OCI-LY3 (cell line): ENCODE measurements around the gene FBXL14.
"Not testable (repeated sequence)": the region's sequence is repeated elsewhere in the genome, so short reads cannot be mapped to it uniquely, and the experiment has no call there.

Experiments
- H2AFZ ChIP-seq: fragments of 200-600, 300-600 bp; shearing (Covaris generic); 2 replicates; pipeline ENCODE4 v1.6.0; 2014; ENCODE audit warnings: antibody characterized with exemption, low read depth, low read length
- H3K27ac ChIP-seq: fragments of 200-600, 300-600 bp; sonication (generic); 2 replicates; pipeline ENCODE4 v1.5.1; 2014; ENCODE audit warnings: mild to moderate bottlenecking, low read length, moderate library complexity, mixed read lengths
- H3K27me3 ChIP-seq: fragments of 200-600, 300-600 bp; sonication (generic); 2 replicates; pipeline ENCODE4 v1.6.1; 2014; ENCODE audit warnings: low read depth, low read length, mixed read lengths
- H3K36me3 ChIP-seq: fragments of 200-600, 300-600 bp; sonication (generic); replicated peaks from 2 replicates; pipeline ENCODE3; 2014; ENCODE audit warnings: low read depth, low read length, mixed read lengths
- H3K4me1 ChIP-seq: fragments of 300-600, 200-600 bp; sonication (generic); 2 replicates; pipeline ENCODE4 v1.6.1; 2014; ENCODE audit warnings: low read length, mixed read lengths
- H3K4me2 ChIP-seq: fragments of 200-600, 300-600 bp; sonication (generic); 2 replicates; pipeline ENCODE4 v1.6.1; 2014; ENCODE audit warnings: low read length, mixed read lengths
- H3K4me3 ChIP-seq: fragments of 300-600, 200-600 bp; sonication (generic); 2 replicates; pipeline ENCODE4 v1.5.1; 2014; ENCODE audit warnings: antibody characterized with exemption, mild to moderate bottlenecking, low read length, moderate library complexity
- H3K79me2 ChIP-seq: fragments of 300-600, 200-600 bp; shearing (Covaris generic); 2 replicates; pipeline ENCODE4 v1.6.1; 2014; ENCODE audit warnings: mild to moderate bottlenecking, low read length, mixed read lengths
- H3K9ac ChIP-seq: fragments of 300-600, 200-600 bp; shearing (Covaris generic); 2 replicates; pipeline ENCODE4 v1.6.0; 2014; ENCODE audit warnings: mild to moderate bottlenecking, low read length, moderate library complexity
- H3K9me3 ChIP-seq: fragments of 200-600, 300-600 bp; shearing (Covaris generic); 2 replicates; pipeline ENCODE4 v1.6.1; 2014; ENCODE audit warnings: low read length, mixed read lengths; ENCODE audit not compliant: insufficient read depth
- H4K20me1 ChIP-seq: fragments of 200-600, 300-600 bp; sonication (generic); 2 replicates; pipeline ENCODE4 v1.6.1; 2016; ENCODE audit warnings: low read length, mixed read lengths; ENCODE audit not compliant: insufficient read depth
- EZH2phosphoT487 ChIP-seq: fragments of 200-600 bp; shearing (Covaris generic); IDR thresholded peaks from 2 replicates; pipeline ENCODE4 v1.6.1; 2018; ENCODE audit warnings: antibody characterized with exemption, mixed run types, low read depth
- TF ChIP-seq, protein P1 (sequence below): fragments of 200-600, 300-600 bp; sonication (generic); IDR thresholded peaks from 2 replicates; pipeline ENCODE4 v1.5.1; 2014; ENCODE audit warnings: antibody characterized with exemption, low read length, low read depth

The FBXL14 gene

DNA sequence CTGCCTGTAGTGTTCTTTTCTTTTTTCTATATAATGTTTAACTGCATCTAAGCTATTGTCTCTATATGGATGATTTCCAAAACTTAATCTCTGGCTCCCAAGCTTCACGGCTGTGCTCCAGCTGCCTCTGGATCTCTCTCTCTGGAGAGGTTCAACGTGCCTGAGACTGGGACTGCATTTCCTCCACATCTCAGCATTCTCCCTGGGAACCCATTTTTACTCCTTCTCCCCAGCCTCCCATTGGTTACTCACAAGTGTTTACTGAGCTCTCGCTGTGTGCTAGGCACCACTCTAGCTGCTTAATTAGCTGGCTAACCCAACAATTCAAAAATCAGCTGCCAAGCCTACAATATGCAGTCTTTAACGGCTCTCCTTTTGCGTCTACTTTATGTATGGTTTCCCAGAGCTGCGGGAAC, 34.7 kb downstream of the FBXL14 start:
- Histone ChIP-seq H3K4me2 (no peak overlapping the region), H2AFZ (no peak overlapping the region), H3K36me3 (no peaks in the 10 kb centered on the region), H3K9ac (no peak overlapping the region), H3K4me1 (peaks cover 23% of the 10 kb centered on the region), H4K20me1 (no peaks in the 10 kb centered on the region), H3K4me3 (no peak overlapping the region), H3K9me3 (no peaks in the 10 kb centered on the region), H3K27me3 (no peaks in the 10 kb centered on the region), H3K27ac (no peak overlapping the region), H3K79me2 (peaks cover 44% of the 10 kb centered on the region)
- TF ChIP-seq EZH2phosphoT487 = no peak
- TF ChIP-seq, protein P1, sequence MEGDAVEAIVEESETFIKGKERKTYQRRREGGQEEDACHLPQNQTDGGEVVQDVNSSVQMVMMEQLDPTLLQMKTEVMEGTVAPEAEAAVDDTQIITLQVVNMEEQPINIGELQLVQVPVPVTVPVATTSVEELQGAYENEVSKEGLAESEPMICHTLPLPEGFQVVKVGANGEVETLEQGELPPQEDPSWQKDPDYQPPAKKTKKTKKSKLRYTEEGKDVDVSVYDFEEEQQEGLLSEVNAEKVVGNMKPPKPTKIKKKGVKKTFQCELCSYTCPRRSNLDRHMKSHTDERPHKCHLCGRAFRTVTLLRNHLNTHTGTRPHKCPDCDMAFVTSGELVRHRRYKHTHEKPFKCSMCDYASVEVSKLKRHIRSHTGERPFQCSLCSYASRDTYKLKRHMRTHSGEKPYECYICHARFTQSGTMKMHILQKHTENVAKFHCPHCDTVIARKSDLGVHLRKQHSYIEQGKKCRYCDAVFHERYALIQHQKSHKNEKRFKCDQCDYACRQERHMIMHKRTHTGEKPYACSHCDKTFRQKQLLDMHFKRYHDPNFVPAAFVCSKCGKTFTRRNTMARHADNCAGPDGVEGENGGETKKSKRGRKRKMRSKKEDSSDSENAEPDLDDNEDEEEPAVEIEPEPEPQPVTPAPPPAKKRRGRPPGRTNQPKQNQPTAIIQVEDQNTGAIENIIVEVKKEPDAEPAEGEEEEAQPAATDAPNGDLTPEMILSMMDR = no peak

DNA sequence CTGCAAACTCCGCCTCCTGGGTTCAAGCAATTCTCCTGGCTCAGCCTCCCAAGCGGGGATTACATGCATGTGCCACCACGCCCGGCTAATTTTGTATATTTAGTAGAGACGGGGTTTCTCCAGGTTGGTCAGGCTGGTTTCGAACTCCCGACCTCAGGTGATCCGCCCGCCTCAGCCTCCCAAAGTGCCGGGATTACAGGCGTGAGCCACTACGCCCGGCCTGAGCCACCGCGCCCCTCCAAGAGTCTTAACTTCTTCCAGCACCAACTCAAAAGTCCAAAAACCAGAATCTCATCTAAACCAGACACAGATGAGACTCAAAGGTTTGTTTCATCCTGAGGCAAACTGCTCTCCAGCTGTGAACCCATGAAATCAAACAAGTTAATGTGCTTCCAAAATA, 36.3 kb downstream of the FBXL14 start:
- H3K27ac ChIP-seq, H3K9ac ChIP-seq, H3K4me3 ChIP-seq, H3K36me3 ChIP-seq, H3K4me2 ChIP-seq, H3K9me3 ChIP-seq, H3K27me3 ChIP-seq, H4K20me1 ChIP-seq, H2AFZ ChIP-seq: not testable (repeated sequence)
- Histone ChIP-seq H3K79me2 (peaks cover 38% of the 10 kb centered on the region), H3K4me1 (peaks cover 36% of the 10 kb centered on the region)

DNA sequence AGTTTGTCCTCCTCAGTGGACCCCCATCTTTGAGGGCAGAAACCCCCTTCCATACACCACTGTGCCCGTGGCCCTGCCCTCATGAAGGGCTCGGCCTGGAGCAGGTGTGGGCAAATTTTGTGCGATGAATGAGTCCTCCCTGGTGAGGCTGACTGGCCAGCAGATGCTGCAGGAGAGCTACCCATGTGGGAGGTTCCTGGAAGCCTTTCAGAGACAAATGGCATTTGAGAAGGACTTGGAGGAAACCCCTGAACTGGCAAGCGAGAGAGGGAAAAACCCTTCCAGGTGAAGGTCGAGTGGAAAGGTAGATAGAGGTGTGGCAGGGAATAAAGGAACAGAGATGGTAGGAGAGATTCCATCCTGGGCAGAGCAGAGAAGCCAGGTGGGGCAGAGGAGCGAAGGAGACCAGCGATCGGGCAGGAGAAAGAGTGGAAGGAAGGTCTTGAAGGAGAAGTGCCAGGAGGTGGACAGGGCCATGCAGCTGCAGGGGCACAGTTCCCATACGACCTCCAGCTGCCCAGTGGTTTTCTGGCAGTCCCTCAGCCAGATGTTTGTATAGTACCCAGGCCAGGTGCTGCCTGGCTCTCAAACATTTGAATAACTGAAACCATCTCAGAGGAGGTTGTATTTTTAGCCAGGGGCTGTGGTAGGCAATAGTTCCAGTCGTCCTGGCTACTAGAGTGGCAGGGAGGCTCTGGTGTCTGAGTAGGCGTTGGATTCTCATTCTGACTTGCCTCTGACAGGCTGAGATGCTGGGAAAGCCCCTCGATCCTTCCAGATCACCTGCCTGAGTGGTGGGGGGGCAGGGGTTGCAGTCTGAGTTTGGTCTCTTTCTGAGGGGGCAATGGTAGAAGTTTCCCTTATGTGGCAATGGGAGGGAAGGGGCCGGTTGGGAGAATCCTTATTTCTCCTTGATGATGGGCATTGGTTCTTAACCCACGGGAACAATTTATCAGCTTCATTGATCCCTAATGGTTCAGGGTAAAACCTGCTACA, 40.1 kb downstream of the FBXL14 start:
- Histone ChIP-seq H3K4me3 (peak overlapping the region; percentile 56), H3K27ac (peak overlapping the region; percentile 86), H3K9ac (peak overlapping the region; percentile 63), H2AFZ (no peak overlapping the region), H3K4me1 (peaks cover 40% of the 10 kb centered on the region), H3K36me3 (peaks cover 10% of the 10 kb centered on the region), H3K9me3 (0 out of 2 replicates have a peak, but pooled peaks cover 10% of the 10 kb centered on the region), H3K27me3 (no peaks in the 10 kb centered on the region), H4K20me1 (no peaks in the 10 kb centered on the region), H3K79me2 (peaks cover 39% of the 10 kb centered on the region), H3K4me2 (peak overlapping the region; percentile 80)
- no peak for TF ChIP-seq EZH2phosphoT487
- TF ChIP-seq, protein P1 = peak; percentile 31

DNA sequence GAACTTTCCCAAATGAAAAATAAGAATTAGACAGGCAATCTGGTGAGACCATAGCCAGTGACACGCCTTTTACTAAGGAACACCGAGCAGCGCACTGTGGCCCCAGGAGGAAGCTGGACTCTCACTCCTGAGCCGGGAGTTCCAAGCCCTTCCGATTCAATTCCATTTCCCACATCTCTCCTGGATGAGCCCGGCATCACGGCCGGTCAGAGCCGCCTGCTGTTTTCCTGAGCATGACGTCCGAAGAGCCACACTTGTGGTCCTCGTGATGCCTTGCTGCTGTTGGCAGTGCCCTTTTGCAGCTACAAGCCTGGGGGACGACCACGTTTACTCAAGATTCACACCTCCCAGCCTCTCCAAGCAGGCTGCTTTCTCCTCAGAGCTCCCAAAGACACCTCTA, 40.8 kb downstream of the FBXL14 start:
- peaks cover 40% of the 10 kb centered on the region for H3K4me1 ChIP-seq
- peak overlapping the region; percentile 56 for H3K4me3 ChIP-seq
- peaks cover 39% of the 10 kb centered on the region for H3K79me2 ChIP-seq
- 0 out of 2 replicates have a peak, but pooled peaks cover 10% of the 10 kb centered on the region for H3K9me3 ChIP-seq
- H2AFZ ChIP-seq = no peak overlapping the region
- H3K27me3 ChIP-seq = no peaks in the 10 kb centered on the region
- peak overlapping the region; percentile 86 for H3K27ac ChIP-seq
- H3K36me3 ChIP-seq = peaks cover 10% of the 10 kb centered on the region
- TF ChIP-seq EZH2phosphoT487 = no peak
- TF ChIP-seq, protein P1 = no peak
- H3K9ac ChIP-seq = peak overlapping the region; percentile 63
- peak overlapping the region; percentile 80 for H3K4me2 ChIP-seq
- H4K20me1 ChIP-seq = no peaks in the 10 kb centered on the region
